Thoracic aorta (tissue), 2 donors: ENCODE data around the gene PLD4. TPM values are rescaled to one million over a fixed set of nuclear protein-coding genes. Genes with fewer than 3 reads are reported as not detected.
"Not testable (repeated sequence)": the region's sequence is repeated elsewhere in the genome, so short reads cannot be mapped to it uniquely, and the experiment has no call there.

ENCODE experiments used
- ATAC-seq: fragments of 150-250 bp; one replicate; pipeline ENCODE4 v1.8.0; 2017; ENCODE audit warnings: low read depth; ENCODE audit not compliant: insufficient number of reproducible peaks, low FRiP score
- DNase-seq: peaks from one replicate; pipeline ENCODE4 v3.0.0-alpha.2; 2020; ENCODE audit warnings: low spot score
- H3K27ac ChIP-seq, 2 donors: fragments of 200-600 bp; sonication (generic); 1 replicate in 1 of 2; 2 replicates in 1 of 2; pipeline ENCODE4 v1.5.1; 2016; ENCODE audit warnings: mild to moderate bottlenecking in 2 of 2, moderate library complexity in 2 of 2
- H3K27me3 ChIP-seq: fragments of 200-600 bp; sonication (generic); replicated peaks from 2 replicates; pipeline ENCODE4 v1.6.0; 2016; ENCODE audit warnings: mild to moderate bottlenecking; ENCODE audit not compliant: insufficient read depth
- H3K36me3 ChIP-seq: fragments of 200-600 bp; sonication (generic); one replicate; pipeline ENCODE4 v1.5.1; 2016
- H3K4me1 ChIP-seq, 2 donors: fragments of 200-600 bp; sonication (generic); 1 replicate in 1 of 2; 2 replicates in 1 of 2; pipeline versions ENCODE4 v1.5.1 to v1.6.0; 2016; ENCODE audit warnings: low read depth in 2 of 2, mild to moderate bottlenecking in 1 of 2; ENCODE audit not compliant: control insufficient read depth in 1 of 2
- H3K4me3 ChIP-seq: fragments of 200-600 bp; sonication (generic); 2 replicates; pipeline ENCODE4 v1.5.1; 2016; ENCODE audit warnings: mild to moderate bottlenecking
- H3K9me3 ChIP-seq: fragments of 200-600 bp; sonication (generic); 2 replicates; pipeline ENCODE4 v1.5.1; 2016
- CTCF ChIP-seq: fragments of 200-600 bp; sonication (generic); IDR thresholded peaks from one replicate; pipeline ENCODE4 v1.5.1; 2019; ENCODE audit warnings: antibody characterized with exemption
- total RNA-seq, 2 donors: library from RNA; depleted of rRNA; stranded (reverse); fragments of >200 nt; gene quantifications; one replicate each; pipeline versions ENCODE4 v1.1.0 to v1.2.3, GENCODE V29; 2016

Gene PLD4
- total RNA-seq, 2 donors from 2014 or later = 0.35 TPM; not detected in 1

- ATAC-seq (no peak), DNase-seq (no peak)
- no peak overlapping the region for H3K27ac ChIP-seq
- no peak overlapping the region for H3K4me3 ChIP-seq
- no peaks in the 10 kb centered on the region for H3K27me3 ChIP-seq
- H3K9me3 ChIP-seq = no peaks in the 10 kb centered on the region
- peaks cover 2% of the 10 kb centered on the region for H3K36me3 ChIP-seq
- no peaks in the 10 kb centered on the region for H3K4me1 ChIP-seq
- no peak for TF ChIP-seq CTCF
These were observed 17.1 kb downstream of the PLD4 start for GRCh38 chr14:104941508-104942365.

GRCh38 chr14:104942586-104942985 lies 17.9 kb downstream of the PLD4 start:
- no peaks in the 10 kb centered on the region for H3K4me1 ChIP-seq
- no peak for DNase-seq
- H3K9me3 ChIP-seq = no peaks in the 10 kb centered on the region
- H3K36me3 ChIP-seq = peaks cover 2% of the 10 kb centered on the region
- no peak for TF ChIP-seq CTCF
- no peak overlapping the region for H3K27ac ChIP-seq
- no peaks in the 10 kb centered on the region for H3K27me3 ChIP-seq
- no peak overlapping the region for H3K4me3 ChIP-seq
- no peak for ATAC-seq

DNA sequence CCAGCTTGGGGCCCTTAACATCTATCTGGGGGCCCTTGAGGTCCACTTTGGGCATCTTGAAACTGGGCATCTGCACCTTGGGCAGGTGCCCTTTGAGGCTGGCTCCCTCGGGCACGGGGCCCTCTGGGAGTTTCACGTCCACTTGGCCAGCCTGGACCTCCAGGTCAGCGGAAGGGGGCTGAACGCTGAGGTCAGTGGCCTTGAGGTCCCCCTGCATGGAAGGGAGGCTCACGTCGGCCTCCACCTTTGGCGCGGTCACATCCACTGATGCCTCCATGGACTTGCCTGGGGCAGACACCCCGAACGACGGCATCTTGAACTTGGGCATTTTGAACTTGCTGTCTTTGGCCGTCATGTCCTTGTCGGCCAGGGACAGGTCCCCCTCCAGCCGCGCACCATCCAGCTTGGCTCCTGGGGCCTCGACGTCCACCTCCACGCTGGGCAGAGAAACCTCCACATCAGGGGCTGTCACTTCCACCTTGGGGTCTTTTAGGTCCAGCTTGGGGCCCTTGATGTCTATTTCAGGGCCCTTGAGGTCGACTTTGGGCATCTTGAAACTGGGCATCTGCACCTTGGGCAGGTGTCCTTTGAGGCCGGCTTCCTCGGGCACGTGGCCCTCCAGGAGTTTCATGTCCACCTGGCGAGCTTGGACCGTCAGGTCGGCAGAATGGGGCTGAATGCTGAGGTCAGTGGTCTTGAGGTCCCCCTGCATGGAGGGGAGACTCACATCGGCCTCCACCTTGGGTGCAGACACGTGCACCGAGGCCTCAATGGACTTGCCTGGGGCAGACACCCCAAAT lies 18.7 kb downstream of the PLD4 start:
- H3K9me3 ChIP-seq, DNase-seq, H3K27me3 ChIP-seq, H3K4me1 ChIP-seq, H3K27ac ChIP-seq, H3K36me3 ChIP-seq, ATAC-seq, H3K4me3 ChIP-seq: not testable (repeated sequence)

DNA sequence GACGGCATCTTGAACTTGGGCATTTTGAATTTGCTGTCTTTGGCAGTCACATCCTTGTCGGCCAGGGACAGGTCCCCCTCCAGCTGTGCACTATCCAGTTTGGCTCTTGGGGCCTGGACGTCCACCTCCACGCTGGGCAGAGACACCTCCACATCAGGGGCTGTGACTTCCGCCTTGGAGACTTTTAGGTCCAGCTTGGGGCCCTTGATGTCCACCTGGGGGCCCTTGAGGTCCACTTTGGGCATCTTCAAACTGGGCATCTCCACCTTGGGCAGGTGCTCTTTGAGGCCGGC lies 19.3 kb downstream of the PLD4 start:
- ATAC-seq, H3K9me3 ChIP-seq, H3K27me3 ChIP-seq, H3K27ac ChIP-seq, H3K4me1 ChIP-seq, H3K4me3 ChIP-seq, H3K36me3 ChIP-seq, DNase-seq: not testable (repeated sequence)

DNA sequence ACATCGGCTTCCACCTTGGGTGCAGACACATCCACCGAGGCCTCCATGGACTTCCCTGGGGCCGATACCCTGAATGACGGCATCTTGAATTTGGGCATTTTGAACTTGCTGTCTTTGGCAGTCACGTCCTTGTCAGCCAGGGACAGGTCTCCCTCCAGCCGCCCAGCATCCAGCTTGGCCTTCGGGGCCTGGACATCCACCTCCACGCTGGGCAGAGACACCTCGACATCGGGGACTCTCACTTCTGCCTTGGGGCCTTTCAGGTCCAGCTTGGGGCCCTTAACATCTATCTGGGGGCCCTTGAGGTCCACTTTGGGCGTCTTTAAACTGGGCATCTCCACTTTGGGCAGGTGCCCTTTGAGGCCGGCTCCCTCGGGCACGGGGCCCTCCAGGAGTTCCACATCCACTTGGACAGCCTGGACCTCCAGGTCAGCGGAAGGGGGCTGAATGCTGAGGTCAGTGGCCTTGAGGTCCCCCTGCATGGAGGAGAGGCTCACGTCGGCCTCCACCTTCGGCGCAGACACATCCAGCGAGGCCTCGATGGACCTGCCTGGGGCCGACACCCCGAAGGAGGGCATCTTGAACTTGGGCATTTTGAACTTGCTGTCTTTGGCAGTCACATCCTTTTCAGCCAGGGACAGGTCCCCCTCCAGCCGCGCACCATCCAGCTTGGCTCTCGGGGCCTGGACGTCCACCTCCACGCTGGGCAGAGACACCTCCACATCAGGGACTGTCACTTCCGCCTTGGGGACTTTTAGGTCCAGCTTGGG lies 19.9 kb downstream of the PLD4 start:
- H3K9me3 ChIP-seq, ATAC-seq, DNase-seq, H3K36me3 ChIP-seq, H3K27me3 ChIP-seq, H3K27ac ChIP-seq, H3K4me3 ChIP-seq, H3K4me1 ChIP-seq: not testable (repeated sequence)

DNA sequence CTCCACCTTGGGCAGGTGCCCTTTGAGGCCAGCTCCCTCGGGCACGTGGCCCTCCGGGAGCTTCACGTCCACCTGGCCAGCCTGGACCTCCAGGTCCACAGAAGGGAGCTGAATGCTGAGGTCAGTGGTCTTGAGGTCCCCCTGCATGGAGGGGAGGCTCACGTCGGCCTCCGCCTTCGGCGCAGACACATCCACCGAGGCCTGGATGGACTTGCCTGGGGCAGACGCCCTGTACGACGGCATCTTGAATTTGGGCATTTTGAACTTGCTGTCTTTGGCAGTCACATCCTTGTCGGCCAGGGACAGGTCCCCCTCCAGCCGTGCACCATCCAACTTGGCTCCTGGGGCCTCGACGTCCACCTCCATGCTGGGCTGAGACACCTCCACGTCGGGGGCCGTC lies 20.6 kb downstream of the PLD4 start:
- H3K36me3 ChIP-seq = not testable (repeated sequence)

GRCh38 chr14:104945986-104946965 lies 21.6 kb downstream of the PLD4 start:
- not testable (repeated sequence) for DNase-seq, H3K4me1 ChIP-seq, H3K27ac ChIP-seq, ATAC-seq, H3K36me3 ChIP-seq, H3K9me3 ChIP-seq, H3K4me3 ChIP-seq, H3K27me3 ChIP-seq

More for the DNA sequence above, 20.6 kb downstream of the PLD4 start:
- not testable (repeated sequence) for H3K9me3 ChIP-seq, H3K27ac ChIP-seq, H3K27me3 ChIP-seq, DNase-seq, H3K4me1 ChIP-seq, H3K4me3 ChIP-seq, ATAC-seq

DNA sequence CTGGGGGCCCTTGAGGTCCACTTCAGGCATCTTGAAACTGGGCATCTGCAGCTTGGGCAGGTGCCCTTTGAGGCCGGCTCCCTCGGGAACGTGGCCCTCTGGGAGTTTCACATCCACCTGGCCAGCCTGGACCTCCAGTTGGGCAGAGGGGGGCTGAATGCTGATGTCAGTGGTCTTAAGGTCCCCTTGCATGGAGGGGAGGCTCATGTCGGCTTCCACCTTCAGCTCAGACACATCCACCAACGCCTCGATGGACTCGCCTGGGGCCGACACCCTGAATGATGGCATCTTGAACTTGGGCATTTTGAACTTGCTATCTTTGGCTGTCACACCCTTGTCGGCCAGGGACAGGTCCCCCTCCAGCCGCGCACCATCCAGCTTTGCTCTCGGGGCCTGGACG lies 22.5 kb downstream of the PLD4 start:
- ATAC-seq, H3K36me3 ChIP-seq, H3K27me3 ChIP-seq, H3K4me1 ChIP-seq, H3K4me3 ChIP-seq, H3K27ac ChIP-seq, DNase-seq, H3K9me3 ChIP-seq: not testable (repeated sequence)

GRCh38 chr14:104947881-104948735 lies 23.4 kb downstream of the PLD4 start:
- not testable (repeated sequence) for H3K4me1 ChIP-seq, H3K9me3 ChIP-seq, H3K27ac ChIP-seq, H3K4me3 ChIP-seq, H3K27me3 ChIP-seq, ATAC-seq, H3K36me3 ChIP-seq, DNase-seq
